ENCODE results near the gene LY6G6D. TPM values are rescaled to one million over a fixed set of nuclear protein-coding genes. Genes with fewer than 3 reads are reported as not detected.

Gene LY6G6D
- total and polyA plus RNA-seq, 8 donors, result not detected

DNA sequence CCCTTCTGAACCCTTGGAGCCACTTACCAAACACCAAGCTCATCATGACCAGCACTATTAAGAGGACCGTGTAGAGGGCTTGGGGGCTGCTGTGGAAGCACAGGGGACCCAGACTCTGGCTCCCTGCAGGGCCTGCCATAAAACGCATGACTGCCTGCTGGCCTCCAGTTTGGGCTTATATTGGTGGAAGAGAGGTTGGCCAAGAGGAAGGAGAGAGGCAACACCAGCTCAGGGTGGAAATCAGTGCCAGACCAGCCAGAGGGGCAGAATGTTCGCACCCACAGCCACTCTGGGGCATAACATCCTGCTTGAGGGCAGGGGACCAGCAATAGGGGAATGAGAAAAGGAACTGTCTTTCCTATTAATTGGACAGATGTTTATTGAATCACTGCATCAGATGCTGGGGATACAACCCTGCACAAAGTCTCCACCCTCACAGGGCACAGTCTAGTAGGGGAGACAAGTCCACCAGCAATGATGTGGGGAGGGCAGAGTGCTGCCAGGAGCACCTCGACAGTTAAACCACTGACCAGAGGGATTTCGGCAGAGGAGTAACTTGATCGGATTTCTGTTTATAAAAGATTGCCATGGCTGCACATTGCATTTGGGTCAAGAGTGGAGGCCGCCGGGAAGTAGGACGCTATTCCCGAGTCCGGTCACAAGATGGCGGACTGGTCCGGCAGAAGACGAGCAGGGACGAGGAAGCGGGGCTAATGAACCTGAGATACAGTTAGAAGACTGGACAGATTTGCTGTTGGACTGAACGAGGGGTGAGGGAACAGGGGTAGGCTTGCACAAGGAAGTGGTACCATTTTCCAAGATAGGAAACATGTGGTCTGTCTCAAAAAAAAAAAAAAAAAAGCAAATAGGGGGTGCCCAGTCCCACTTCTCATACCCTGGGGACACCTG, 34.7 kb upstream of the LY6G6D start, which contains the start of gene LY6G5C:
TSS of gene LY6G5C (minus strand) at position 842 of the 909 bp plus-strand sequence. CDS start at position 148, 694 bp downstream.
- DNase-seq, result peak; percentile 87 to 95
- 11 to 13% (median 12%) methylated on average over 17 of the region's 17 CpGs for WGBS, 5 donors
- Histone ChIP-seq H3K36me3 (peaks cover 0 to 13% (median 10%) of the 10 kb centered on the region in 4 donors), H3K27me3 (no peaks in the 10 kb centered on the region), H3K27ac (peak within 1 kb of the TSS; percentile 61 to 85 (median 79)), H3K4me3 (peak within 1 kb of the TSS; percentile 53 to 55 (median 54)), H3K4me1 (peaks cover 11 to 39% (median 28%) of the 10 kb centered on the region in 4 donors), H3K9me3 (no peaks in the 10 kb centered on the region)
- intact Hi-C loops (cut with DNase I; ENCODE audit: low total_unique reads), result loop anchor here (10.0 kb wide), 1 partner anchor 84 kb away; the partner anchor contains the start of gene SAPCD1
- TF ChIP-seq POLR2A (IDR thresholded peaks at IDR 0.05) (no peak), EP300 (IDR thresholded peaks at IDR 0.05) (no peak), POLR2AphosphoS5 (IDR thresholded peaks at IDR 0.05) (peak in 2 of 3 donors; percentile 44 to 87)
- TF ChIP-seq, protein P1, sequence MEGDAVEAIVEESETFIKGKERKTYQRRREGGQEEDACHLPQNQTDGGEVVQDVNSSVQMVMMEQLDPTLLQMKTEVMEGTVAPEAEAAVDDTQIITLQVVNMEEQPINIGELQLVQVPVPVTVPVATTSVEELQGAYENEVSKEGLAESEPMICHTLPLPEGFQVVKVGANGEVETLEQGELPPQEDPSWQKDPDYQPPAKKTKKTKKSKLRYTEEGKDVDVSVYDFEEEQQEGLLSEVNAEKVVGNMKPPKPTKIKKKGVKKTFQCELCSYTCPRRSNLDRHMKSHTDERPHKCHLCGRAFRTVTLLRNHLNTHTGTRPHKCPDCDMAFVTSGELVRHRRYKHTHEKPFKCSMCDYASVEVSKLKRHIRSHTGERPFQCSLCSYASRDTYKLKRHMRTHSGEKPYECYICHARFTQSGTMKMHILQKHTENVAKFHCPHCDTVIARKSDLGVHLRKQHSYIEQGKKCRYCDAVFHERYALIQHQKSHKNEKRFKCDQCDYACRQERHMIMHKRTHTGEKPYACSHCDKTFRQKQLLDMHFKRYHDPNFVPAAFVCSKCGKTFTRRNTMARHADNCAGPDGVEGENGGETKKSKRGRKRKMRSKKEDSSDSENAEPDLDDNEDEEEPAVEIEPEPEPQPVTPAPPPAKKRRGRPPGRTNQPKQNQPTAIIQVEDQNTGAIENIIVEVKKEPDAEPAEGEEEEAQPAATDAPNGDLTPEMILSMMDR (IDR thresholded peaks at IDR 0.05), result peak in 5 of 7 experiments; percentile 41 to 84 (median 61)

DNA sequence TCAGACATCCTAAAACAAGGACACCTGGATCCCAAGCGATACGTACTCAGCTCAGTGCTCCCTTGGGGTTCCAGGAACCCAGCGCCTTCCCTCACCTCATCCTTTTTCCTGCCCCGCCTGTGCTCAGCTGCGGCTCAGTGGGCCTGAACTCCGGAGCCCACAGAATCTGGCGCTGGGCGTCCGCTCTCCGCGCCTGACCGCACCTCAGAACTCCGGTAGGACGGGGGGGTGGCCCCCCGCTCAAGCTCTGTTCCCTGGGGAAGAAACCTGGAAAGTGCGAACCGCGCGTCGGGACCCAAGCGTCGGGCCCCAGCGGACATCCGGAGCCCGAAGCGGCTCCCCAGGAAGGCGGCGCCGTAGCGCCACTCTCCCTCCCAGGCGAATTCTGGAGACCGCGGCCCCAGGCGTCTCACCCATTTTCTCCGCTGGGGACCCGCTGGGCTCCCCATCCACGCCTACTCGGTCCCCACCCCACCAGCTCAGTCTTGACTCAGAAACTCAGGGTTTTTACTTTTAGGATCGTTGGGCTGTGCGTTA, 33.9 kb upstream of the LY6G6D start:
- H3K36me3 ChIP-seq, result peaks cover 0 to 20% (median 16%) of the 10 kb centered on the region in 4 donors
- H3K4me3 ChIP-seq, result peak overlapping the region; percentile 53 to 55 (median 54)
- peak overlapping the region; percentile 61 to 85 (median 79) for H3K27ac ChIP-seq
- H3K9me3 ChIP-seq, result no peaks in the 10 kb centered on the region
- DNase-seq, result peak; percentile 45 to 75
- intact Hi-C loops (cut with DNase I; ENCODE audit: low total_unique reads), result loop anchor here (10.0 kb wide), 1 partner anchor 84 kb away; the partner anchor contains the start of gene SAPCD1
- peaks cover 11 to 39% (median 28%) of the 10 kb centered on the region in 4 donors for H3K4me1 ChIP-seq
- WGBS, 5 donors, result 0 to 1% (median 0%) methylated on average over 11 to 40 of the region's 40 CpGs
- no peaks in the 10 kb centered on the region for H3K27me3 ChIP-seq
- TF ChIP-seq, protein P1 (IDR thresholded peaks at IDR 0.05), result peak in 1 of 7 experiments; percentile 9
- TF ChIP-seq EP300 (IDR thresholded peaks at IDR 0.05), result no peak
- no peak for TF ChIP-seq POLR2A (IDR thresholded peaks at IDR 0.05)
- TF ChIP-seq POLR2AphosphoS5 (IDR thresholded peaks at IDR 0.05), result no peak

DNA sequence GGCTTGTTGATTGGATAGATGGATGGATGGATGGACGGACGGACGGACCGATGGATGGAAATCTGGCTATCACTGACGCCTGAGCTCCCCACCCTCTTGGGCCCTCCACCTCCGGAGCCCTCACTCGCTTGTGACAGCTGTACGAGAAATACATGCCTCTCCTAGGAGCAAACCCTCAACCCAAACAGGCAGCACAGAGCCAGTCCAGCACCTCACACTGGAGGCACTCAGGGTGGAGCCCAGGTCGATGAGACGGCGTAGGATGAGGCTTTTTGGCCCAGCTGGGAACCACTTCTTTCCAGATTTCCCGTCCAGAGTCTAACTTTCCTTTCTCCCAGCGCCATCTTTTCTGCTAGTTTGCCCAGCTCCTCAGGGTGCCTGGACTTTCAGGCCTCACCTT, 31.6 kb upstream of the LY6G6D start:
- peak in 1 of 2 donors; percentile 46 for DNase-seq
- peak overlapping the region in 3 of 4 donors; percentile 30 to 38 (median 38) for H3K4me3 ChIP-seq
- intact Hi-C loops (cut with DNase I; ENCODE audit: low total_unique reads), result loop anchor here (10.0 kb wide), 1 partner anchor 81 kb away; the partner anchor contains the start of gene SAPCD1
- H3K27ac ChIP-seq, result peak overlapping the region in 4 of 5 donors; percentile 24 to 66 (median 53)
- H3K9me3 ChIP-seq, result no peaks in the 10 kb centered on the region
- 53 to 73% (median 54%) methylated on average over 13 of the region's 13 CpGs for WGBS, 5 donors
- H3K36me3 ChIP-seq, result peaks cover 22 to 44% (median 40%) of the 10 kb centered on the region in 4 donors
- no peaks in the 10 kb centered on the region for H3K27me3 ChIP-seq
- TF ChIP-seq, protein P1 (IDR thresholded peaks at IDR 0.05), result no peak
- TF ChIP-seq EP300 (IDR thresholded peaks at IDR 0.05), result no peak
- TF ChIP-seq POLR2AphosphoS5 (IDR thresholded peaks at IDR 0.05), result no peak
- TF ChIP-seq POLR2A (IDR thresholded peaks at IDR 0.05), result no peak
- H3K4me1 ChIP-seq, result peaks cover 11 to 39% (median 28%) of the 10 kb centered on the region in 4 donors

DNA sequence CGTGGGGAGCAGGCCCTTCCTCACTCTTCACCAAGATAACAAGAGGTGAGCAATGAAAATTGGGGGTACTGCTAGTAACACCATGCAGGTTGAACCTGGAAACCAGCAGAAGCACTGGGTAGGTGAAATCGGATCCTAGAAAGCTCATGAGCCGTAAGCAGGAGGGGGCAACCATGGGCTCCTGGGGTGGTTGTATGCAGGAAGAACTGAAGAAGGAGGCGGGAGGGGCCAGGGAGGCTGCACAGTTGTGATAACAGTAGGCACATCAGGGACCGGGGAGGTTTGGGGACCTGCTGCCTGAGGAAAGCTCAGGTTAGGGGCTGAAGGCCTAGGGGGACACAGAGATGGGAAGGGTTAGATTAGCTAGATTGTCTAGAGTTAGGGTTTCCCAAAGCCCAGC, 28.7 kb upstream of the LY6G6D start:
- WGBS, 5 donors, result 76 to 88% (median 81%) methylated on average over 5 of the region's 5 CpGs
- Histone ChIP-seq H3K4me1 (peaks cover 9 to 44% (median 26%) of the 10 kb centered on the region in 4 donors), H3K4me3 (no peak overlapping the region), H3K27ac (no peak overlapping the region), H3K27me3 (no peaks in the 10 kb centered on the region), H3K9me3 (no peaks in the 10 kb centered on the region), H3K36me3 (peaks cover 49 to 73% (median 69%) of the 10 kb centered on the region in 4 donors)
- no peak for DNase-seq
- intact Hi-C loops (cut with DNase I; ENCODE audit: low total_unique reads), result loop anchor here (10.0 kb wide), 1 partner anchor 78 kb away; the partner anchor contains the start of gene SAPCD1
- TF ChIP-seq POLR2AphosphoS5 (IDR thresholded peaks at IDR 0.05), result no peak
- no peak for TF ChIP-seq EP300 (IDR thresholded peaks at IDR 0.05)
- TF ChIP-seq, protein P1 (IDR thresholded peaks at IDR 0.05), result no peak
- TF ChIP-seq POLR2A (IDR thresholded peaks at IDR 0.05), result no peak
